IPS DF 4.7 (cell line): ENCODE results near the gene KRT28.
"Not testable (repeated sequence)": the region's sequence is repeated elsewhere in the genome, so short reads cannot be mapped to it uniquely, and the experiment has no call there.

Experiments used
- DNase-seq: peaks from one replicate; pipeline ENCODE4 v3.0.0-alpha.2; 2013; ENCODE audit warnings: low spot score; ENCODE audit errors: extremely low read depth

KRT28 gene

GRCh38 chr17:40818733-40819527 lies 19.2 kb upstream of the KRT28 start:
- DNase-seq = no peak

DNA sequence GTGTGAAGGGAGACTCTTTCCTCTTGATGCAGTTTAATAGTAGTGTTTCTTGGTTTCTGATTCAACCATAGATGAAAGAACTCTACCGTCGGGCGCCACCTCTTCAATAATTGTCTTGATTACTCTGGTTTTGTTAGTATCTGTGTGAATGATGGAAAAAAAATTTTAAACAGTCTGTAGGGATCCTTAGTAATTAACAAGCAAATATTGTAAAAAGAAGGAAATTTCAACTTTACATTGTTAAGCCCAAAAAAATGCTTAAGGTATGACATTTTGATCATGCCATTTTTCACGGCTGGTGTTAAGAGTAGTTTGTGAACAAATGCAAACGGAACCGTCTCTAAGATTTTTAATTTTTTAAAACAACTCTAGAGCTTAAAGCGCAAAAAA lies 18.6 kb upstream of the KRT28 start:
- DNase-seq = no peak

GRCh38 chr17:40817103-40817682 lies 17.4 kb upstream of the KRT28 start:
- DNase-seq = no peak

GRCh38 chr17:40816569-40816968 lies 16.8 kb upstream of the KRT28 start:
- DNase-seq = no peak

DNA sequence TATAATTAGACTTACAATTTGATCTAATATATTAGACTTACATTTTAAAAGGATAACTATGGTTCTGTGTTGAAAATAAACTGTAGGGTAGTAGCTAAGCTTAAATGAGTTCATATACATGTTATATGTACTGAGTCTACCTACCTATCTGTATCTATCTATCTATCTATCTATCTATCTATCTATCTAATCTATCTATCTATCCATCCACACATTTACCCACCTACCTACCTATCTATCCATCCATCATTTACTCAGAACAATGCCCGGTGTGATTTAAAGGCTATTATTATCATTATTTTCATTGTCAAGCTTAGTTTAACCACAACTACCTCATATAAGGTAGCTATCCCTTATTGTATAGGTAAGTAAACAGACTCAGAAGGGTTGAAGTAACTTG lies 15.6 kb upstream of the KRT28 start:
- no peak for DNase-seq

- not testable (repeated sequence) for DNase-seq
Observed at GRCh38 chr17:40814657-40815056, 14.9 kb upstream of the KRT28 start.

DNA sequence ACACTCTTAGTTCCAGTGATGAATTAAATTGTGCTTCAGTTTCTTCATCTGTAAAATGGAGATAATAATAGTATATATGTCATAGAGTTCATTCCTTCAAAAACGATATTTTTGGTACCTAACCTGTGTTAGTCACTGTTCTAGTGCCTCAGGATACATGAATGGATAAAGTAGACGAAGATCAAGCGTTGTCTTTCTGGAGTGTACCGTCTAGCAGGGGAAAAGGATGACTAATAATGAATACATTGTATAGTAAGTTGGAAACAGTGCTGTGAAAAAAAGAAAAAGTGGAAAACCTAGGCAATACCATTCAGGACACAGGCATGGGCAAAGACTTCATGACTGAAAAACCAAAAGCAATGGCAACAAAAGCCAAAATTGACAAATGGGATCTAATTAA lies 14.0 kb upstream of the KRT28 start:
- DNase-seq = no peak

- no peak for DNase-seq
Observed at GRCh38 chr17:40812639-40813038, 12.9 kb upstream of the KRT28 start.

GRCh38 chr17:40810494-40810893 lies 10.7 kb upstream of the KRT28 start:
- no peak for DNase-seq

GRCh38 chr17:40809721-40810421 lies 10.1 kb upstream of the KRT28 start:
- DNase-seq = no peak

DNA sequence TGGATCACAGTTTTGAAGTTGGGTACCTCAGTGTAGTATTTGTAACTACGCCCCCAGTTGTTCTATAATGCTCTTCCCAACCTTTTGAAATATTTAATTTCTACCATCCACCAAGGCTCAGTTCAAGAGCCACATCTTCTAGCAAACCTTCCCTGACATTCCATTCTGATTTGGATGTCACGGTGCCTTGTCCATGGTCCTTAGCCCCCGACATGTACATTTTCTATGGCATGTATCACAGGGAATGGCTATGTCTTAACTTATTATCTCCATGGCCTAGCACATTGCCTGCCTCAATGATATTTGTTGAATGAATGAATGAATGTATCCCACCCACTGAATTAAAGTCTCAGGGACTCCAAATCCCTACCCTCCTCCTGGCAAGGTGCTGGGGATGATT lies 6.4 kb upstream of the KRT28 start:
- DNase-seq = no peak

DNA sequence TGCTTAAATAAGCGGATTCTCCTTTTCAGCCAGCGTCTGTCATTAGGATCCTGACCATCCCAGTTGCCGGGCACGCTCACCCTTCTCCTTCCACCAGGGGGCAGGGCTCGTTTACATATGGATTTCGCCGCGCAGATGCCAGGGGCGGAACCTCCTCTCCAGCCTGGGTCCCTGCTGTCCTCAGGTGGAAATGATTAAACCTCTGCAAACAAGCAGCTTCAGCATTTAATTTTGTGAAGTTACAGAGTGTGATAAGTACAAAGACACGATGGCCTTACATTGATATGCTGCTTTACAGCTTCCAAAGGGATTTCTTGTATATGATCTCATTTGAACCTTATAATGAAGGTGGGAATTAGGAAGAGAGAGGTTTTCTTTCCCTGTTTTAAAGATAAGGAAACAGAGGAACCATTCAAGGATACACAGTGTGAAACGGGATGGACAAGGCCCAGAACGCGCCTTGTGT lies 3.9 kb upstream of the KRT28 start:
- no peak for DNase-seq

GRCh38 chr17:40801157-40801556 lies 1.4 kb upstream of the KRT28 start:
- DNase-seq = no peak

DNA sequence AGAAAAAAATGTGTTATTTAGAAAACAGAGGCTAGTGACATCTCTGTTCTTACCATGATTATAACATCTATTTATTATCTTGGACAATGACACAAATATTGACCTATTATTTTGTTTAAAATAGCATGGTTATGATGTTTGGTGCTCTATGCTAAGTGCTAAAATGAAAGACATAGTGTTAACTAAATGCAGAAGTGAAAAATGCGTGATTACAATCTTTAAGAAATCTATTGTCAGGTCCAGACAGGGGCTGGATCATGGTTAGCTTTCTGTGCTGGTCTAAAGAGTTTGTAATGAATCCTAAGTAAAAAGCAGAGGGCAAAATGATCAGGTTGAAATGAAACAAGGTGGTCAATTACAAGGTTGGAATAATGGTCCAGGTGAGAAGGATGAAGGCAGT lies 622 bp upstream of the KRT28 start:
- no peak for DNase-seq

- no peak for DNase-seq
Observed at GRCh38 chr17:40796846-40797245, 2.9 kb downstream of the KRT28 start.

- no peak for DNase-seq
Observed at GRCh38 chr17:40795019-40795667, 4.6 kb downstream of the KRT28 start.

GRCh38 chr17:40794466-40794865 lies 5.3 kb downstream of the KRT28 start:
- no peak for DNase-seq

GRCh38 chr17:40793832-40794231 lies 5.9 kb downstream of the KRT28 start:
- DNase-seq = no peak

DNA sequence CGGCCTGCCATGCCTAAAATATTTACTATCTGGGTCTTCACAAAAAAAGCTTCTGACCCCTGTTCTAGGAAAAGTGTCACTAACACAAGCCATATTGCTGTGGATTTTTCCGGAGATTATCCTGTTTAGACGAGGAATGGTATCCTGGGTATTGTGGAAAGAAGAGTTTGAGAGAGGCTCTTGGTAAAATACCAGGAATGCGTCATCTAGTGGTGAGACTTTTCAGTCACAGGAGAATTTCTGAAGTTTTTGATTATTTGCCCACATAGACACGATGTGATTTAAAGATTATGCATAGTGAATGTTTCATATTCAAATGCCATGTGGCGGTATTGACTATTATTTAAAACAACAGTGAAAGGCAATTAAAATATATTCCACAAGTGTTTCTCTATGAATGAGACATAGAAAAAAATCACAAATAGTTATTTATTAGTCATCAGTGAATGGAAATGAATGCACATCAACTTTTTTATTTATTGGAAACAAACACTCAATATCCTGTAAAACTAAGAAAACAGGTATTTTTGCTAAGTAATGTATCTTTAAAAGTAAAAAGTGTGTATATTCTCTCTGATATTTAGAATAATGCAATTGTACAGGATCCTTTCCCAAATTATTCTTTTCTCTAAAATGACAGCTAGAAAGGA lies 7.8 kb downstream of the KRT28 start:
- DNase-seq = no peak

DNA sequence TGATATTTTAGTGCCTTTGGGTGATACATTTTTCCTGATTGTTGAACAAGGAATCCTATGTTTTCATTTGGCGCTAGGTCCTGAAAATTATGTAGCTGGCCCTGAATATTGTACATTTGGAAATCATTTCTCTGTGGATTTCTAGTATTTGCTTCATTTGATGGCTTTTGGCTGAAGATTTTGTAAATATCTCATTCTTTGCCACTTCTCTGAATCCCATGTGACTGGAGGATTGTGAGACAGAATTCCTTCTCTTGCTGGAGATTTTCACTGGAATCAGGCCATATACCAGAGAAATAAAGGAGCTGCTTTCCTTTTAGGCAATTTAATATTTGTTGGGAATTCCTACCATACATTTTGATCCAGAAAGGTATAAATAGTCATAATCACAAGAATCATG lies 8.6 kb downstream of the KRT28 start:
- no peak for DNase-seq

- no peak for DNase-seq
Observed at GRCh38 chr17:40782450-40782849, 17.3 kb downstream of the KRT28 start, which contains the start of gene KRT27. Gene KRT27 (minus strand): TSS chr17:40782550. CDS start chr17:40782493, 57 bp downstream.
